ENCODE results near the gene EPS15. TPM values are rescaled to one million over a fixed set of nuclear protein-coding genes. Genes with fewer than 3 reads are reported as not detected.
"Not testable (repeated sequence)": the region's sequence is repeated elsewhere in the genome, so short reads cannot be mapped to it uniquely, and the experiment has no call there.

Gene EPS15
- total RNA-seq, 1 donor from 2014 or later = 81.4 TPM

GRCh38 chr1:51469518-51469917 lies 49.5 kb downstream of the EPS15 start:
- Mint-ChIP-seq H3K27ac (ENCODE audit: unreplicated experiment) (no peak overlapping the region), H3K9me3 (ENCODE audit: low read depth) (no peaks in the 10 kb centered on the region), H3K27me3 (ENCODE audit: low read depth) (no peaks in the 10 kb centered on the region), H3K4me1 (ENCODE audit: low read depth) (peaks cover 18% of the 10 kb centered on the region), H3K4me3 (ENCODE audit: unreplicated experiment) (no peak overlapping the region), H3K36me3 (ENCODE audit: low read depth) (peaks cover 22% of the 10 kb centered on the region)
- no peak for DNase-seq (ENCODE audit: low spot score)
- no peak for TF ChIP-seq CTCF (IDR thresholded peaks at IDR 0.05)

GRCh38 chr1:51464828-51465227 lies 54.2 kb downstream of the EPS15 start:
- peaks cover 4% of the 10 kb centered on the region for H3K4me1 Mint-ChIP-seq (ENCODE audit: low read depth)
- H3K27ac Mint-ChIP-seq (ENCODE audit: unreplicated experiment) = no peak overlapping the region
- no peaks in the 10 kb centered on the region for H3K27me3 Mint-ChIP-seq (ENCODE audit: low read depth)
- H3K4me3 Mint-ChIP-seq (ENCODE audit: unreplicated experiment) = no peak overlapping the region
- no peak for DNase-seq (ENCODE audit: low spot score)
- no peaks in the 10 kb centered on the region for H3K9me3 Mint-ChIP-seq (ENCODE audit: low read depth)
- no peak for TF ChIP-seq CTCF (IDR thresholded peaks at IDR 0.05)
- H3K36me3 Mint-ChIP-seq (ENCODE audit: low read depth) = peaks cover 24% of the 10 kb centered on the region

- no peaks in the 10 kb centered on the region for H3K9me3 Mint-ChIP-seq (ENCODE audit: low read depth)
- peaks cover 23% of the 10 kb centered on the region for H3K36me3 Mint-ChIP-seq (ENCODE audit: low read depth)
- no peak for DNase-seq (ENCODE audit: low spot score)
- no peaks in the 10 kb centered on the region for H3K27me3 Mint-ChIP-seq (ENCODE audit: low read depth)
- no peak overlapping the region for H3K4me3 Mint-ChIP-seq (ENCODE audit: unreplicated experiment)
- no peak for TF ChIP-seq CTCF (IDR thresholded peaks at IDR 0.05)
- peaks cover 4% of the 10 kb centered on the region for H3K4me1 Mint-ChIP-seq (ENCODE audit: low read depth)
- H3K27ac Mint-ChIP-seq (ENCODE audit: unreplicated experiment) = no peak overlapping the region
Observed at GRCh38 chr1:51463561-51463960, 55.5 kb downstream of the EPS15 start.

GRCh38 chr1:51462289-51462688 lies 56.8 kb downstream of the EPS15 start:
- H3K9me3 Mint-ChIP-seq (ENCODE audit: low read depth); H3K4me3 Mint-ChIP-seq (ENCODE audit: unreplicated experiment); H3K27me3 Mint-ChIP-seq (ENCODE audit: low read depth); H3K27ac Mint-ChIP-seq (ENCODE audit: unreplicated experiment); H3K4me1 Mint-ChIP-seq (ENCODE audit: low read depth); DNase-seq (ENCODE audit: low spot score): not testable (repeated sequence)
- H3K36me3 Mint-ChIP-seq (ENCODE audit: low read depth) = peaks cover 23% of the 10 kb centered on the region

GRCh38 chr1:51454554-51454953 lies 64.5 kb downstream of the EPS15 start:
- Mint-ChIP-seq H3K27ac (ENCODE audit: unreplicated experiment) (no peak overlapping the region), H3K27me3 (ENCODE audit: low read depth) (no peaks in the 10 kb centered on the region), H3K9me3 (ENCODE audit: low read depth) (no peaks in the 10 kb centered on the region), H3K4me3 (ENCODE audit: unreplicated experiment) (no peak overlapping the region), H3K4me1 (ENCODE audit: low read depth) (peaks cover 8% of the 10 kb centered on the region), H3K36me3 (ENCODE audit: low read depth) (peaks cover 15% of the 10 kb centered on the region)
- TF ChIP-seq CTCF (IDR thresholded peaks at IDR 0.05) = no peak
- DNase-seq (ENCODE audit: low spot score) = no peak

GRCh38 chr1:51453010-51453409 lies 66.1 kb downstream of the EPS15 start:
- Mint-ChIP-seq H3K27ac (ENCODE audit: unreplicated experiment) (no peak overlapping the region), H3K4me1 (ENCODE audit: low read depth) (peaks cover 8% of the 10 kb centered on the region), H3K9me3 (ENCODE audit: low read depth) (no peaks in the 10 kb centered on the region)

GRCh38 chr1:51448844-51449454 lies 70.1 kb downstream of the EPS15 start:
- peaks cover 21% of the 10 kb centered on the region for H3K4me1 Mint-ChIP-seq (ENCODE audit: low read depth)
- not testable (repeated sequence) for H3K27ac Mint-ChIP-seq (ENCODE audit: unreplicated experiment); H3K27me3 Mint-ChIP-seq (ENCODE audit: low read depth); H3K36me3 Mint-ChIP-seq (ENCODE audit: low read depth); DNase-seq (ENCODE audit: low spot score); H3K9me3 Mint-ChIP-seq (ENCODE audit: low read depth); H3K4me3 Mint-ChIP-seq (ENCODE audit: unreplicated experiment)

More at GRCh38 chr1:51453010-51453409, 66.1 kb downstream of the EPS15 start:
- DNase-seq (ENCODE audit: low spot score) = no peak
- no peak overlapping the region for H3K4me3 Mint-ChIP-seq (ENCODE audit: unreplicated experiment)
- no peaks in the 10 kb centered on the region for H3K27me3 Mint-ChIP-seq (ENCODE audit: low read depth)
- peaks cover 13% of the 10 kb centered on the region for H3K36me3 Mint-ChIP-seq (ENCODE audit: low read depth)
- no peak for TF ChIP-seq CTCF (IDR thresholded peaks at IDR 0.05)
